ENCODE data around the gene RSBN1.
A peak's percentile ranks its signal among the peaks of the same experiment; 100 is the strongest.

RSBN1 gene

DNA sequence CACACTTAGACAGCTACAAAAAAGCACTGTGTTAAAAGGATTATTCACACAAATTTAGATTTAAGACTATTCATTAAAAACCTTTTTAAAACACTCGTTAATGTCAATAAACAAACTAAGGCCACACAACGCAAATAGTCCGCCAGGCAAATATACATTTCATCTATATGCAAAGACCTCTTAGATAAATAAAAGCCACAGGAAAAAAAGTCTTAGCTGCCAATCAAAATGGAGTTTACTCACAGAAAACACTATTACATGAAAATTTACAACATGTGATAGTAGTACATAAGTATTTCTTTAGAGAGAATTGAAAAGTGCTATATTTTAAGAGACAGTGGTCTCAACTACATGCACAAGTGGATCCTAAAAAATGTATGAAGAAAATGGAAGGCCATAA lies 50.3 kb downstream of the RSBN1 start:
- POLR2A ChIA-PET, result interaction anchor here (2.4 kb wide), 1 partner anchor 50 kb away, joined by 6 read pairs; the partner anchor contains the start of gene RSBN1
- no peak overlapping the region for H3K4me3 ChIP-seq (ENCODE audit: low read depth, low read length)
- peaks cover 0 to 26% of the 10 kb centered on the region in 2 experiments; a peak in 1 of 3 replicates for H3K36me3 ChIP-seq (ENCODE audit: control insufficient read depth in 2 of 2, insufficient read depth in 1 of 2, low read length in 2 of 2)
- H3K4me1 ChIP-seq (ENCODE audit: control insufficient read depth, insufficient read depth, low read length), result peaks cover 4% of the 10 kb centered on the region; the same call in 1 of the 2 replicates
- H3K9me3 ChIP-seq (ENCODE audit: control insufficient read depth, insufficient read depth, low read depth, low read length), result no peaks in the 10 kb centered on the region
- H3K27ac ChIP-seq (ENCODE audit: extremely low read depth, low read depth, low read length), result no peak overlapping the region
- CTCF ChIA-PET, result interaction anchor here (0.8 kb wide), 1 partner anchor 688 kb away, joined by 3 read pairs; no protein-coding TSS in a partner anchor
- TF ChIP-seq SP3 (tag by site-specific recombination; IDR thresholded peaks at IDR 0.05) (no peak), PRDM6 (tag by site-specific recombination; IDR thresholded peaks at IDR 0.05) (peak; percentile 92)

GRCh38 chr1:113760102-113761080 lies 51.9 kb downstream of the RSBN1 start:
- Histone ChIP-seq H3K36me3 (ENCODE audit: control insufficient read depth in 2 of 2, insufficient read depth in 1 of 2, low read length in 2 of 2) (peaks cover 0 to 24% of the 10 kb centered on the region in 2 experiments; a peak in 2 of 3 replicates), H3K27ac (ENCODE audit: extremely low read depth, low read depth, low read length) (peak overlapping the region; percentile 94), H3K9me3 (ENCODE audit: control insufficient read depth, insufficient read depth, low read depth, low read length) (no peaks in the 10 kb centered on the region), H3K4me1 (ENCODE audit: control insufficient read depth, insufficient read depth, low read length) (peaks cover 4% of the 10 kb centered on the region; the same call in 1 of the 2 replicates), H3K4me3 (ENCODE audit: low read depth, low read length) (no peak overlapping the region; the same call in 1 of the 2 replicates)
- ChIA-PET CTCF (interaction anchor here (0.6 to 1.3 kb wide), 5 partner anchors 34 to 613 kb away, joined by 3 to 9 read pairs (median 3); no protein-coding TSS in a partner anchor), POLR2A (interaction anchor here (0.6 to 2.9 kb wide), 8 partner anchors 10 to 186 kb away, joined by 3 to 32 read pairs (median 4); partner anchors contain the start of genes HIPK1 and RSBN1)
- TF ChIP-seq PRDM6 (tag by site-specific recombination; IDR thresholded peaks at IDR 0.05) (0 out of 2 replicates have a peak, but pooled peaks have one; percentile 5), OVOL3 (tag by site-specific recombination; IDR thresholded peaks at IDR 0.05) (no peak), PRDM10 (tag by site-specific recombination; IDR thresholded peaks at IDR 0.05) (peak; percentile 96), ZBTB10 (tag by site-specific recombination; IDR thresholded peaks at IDR 0.05) (no peak), ZNF785 (tag by site-specific recombination; IDR thresholded peaks at IDR 0.05) (no peak), ZNF362 (tag by site-specific recombination; IDR thresholded peaks at IDR 0.05) (peak; percentile 65; the same call in 1 of the 2 replicates), SCRT1 (tag by site-specific recombination; IDR thresholded peaks at IDR 0.05; ENCODE audit: borderline replicate concordance) (no peak), ZNF274 (IDR thresholded peaks at IDR 0.05; ENCODE audit: low read length) (no peak), ZNF274 (tag by site-specific recombination; IDR thresholded peaks at IDR 0.05; ENCODE audit: borderline replicate concordance) (no peak), ZNF266 (tag by site-specific recombination; IDR thresholded peaks at IDR 0.05; ENCODE audit: low read depth) (no peak), PRDM1 (tag by site-specific recombination; IDR thresholded peaks at IDR 0.05) (peak; percentile 39), REST (tag by site-specific recombination; IDR thresholded peaks at IDR 0.05) (no peak)

Data from HEK293 (cell line).